Measurements from ENCODE around the gene SZT2.

DNA sequence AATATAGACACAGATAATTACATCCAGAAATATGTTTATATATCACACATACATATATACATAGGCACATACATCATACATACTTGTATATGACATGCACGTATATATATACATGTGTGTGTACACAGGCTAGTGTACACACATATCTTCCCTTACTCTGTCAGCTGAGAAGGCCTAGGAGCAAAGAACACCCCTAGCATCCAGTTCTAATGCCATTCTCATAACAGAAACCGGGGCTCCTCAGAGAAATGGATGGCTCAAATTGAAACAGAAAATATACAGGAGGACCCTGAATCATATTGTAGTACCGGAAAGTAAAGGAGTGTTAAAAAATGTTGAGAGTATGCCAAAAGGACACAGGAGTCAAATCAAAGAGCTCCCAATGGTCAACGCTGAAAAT lies 83.8 kb downstream of the SZT2 start:
- TF ChIP-seq, protein P1, sequence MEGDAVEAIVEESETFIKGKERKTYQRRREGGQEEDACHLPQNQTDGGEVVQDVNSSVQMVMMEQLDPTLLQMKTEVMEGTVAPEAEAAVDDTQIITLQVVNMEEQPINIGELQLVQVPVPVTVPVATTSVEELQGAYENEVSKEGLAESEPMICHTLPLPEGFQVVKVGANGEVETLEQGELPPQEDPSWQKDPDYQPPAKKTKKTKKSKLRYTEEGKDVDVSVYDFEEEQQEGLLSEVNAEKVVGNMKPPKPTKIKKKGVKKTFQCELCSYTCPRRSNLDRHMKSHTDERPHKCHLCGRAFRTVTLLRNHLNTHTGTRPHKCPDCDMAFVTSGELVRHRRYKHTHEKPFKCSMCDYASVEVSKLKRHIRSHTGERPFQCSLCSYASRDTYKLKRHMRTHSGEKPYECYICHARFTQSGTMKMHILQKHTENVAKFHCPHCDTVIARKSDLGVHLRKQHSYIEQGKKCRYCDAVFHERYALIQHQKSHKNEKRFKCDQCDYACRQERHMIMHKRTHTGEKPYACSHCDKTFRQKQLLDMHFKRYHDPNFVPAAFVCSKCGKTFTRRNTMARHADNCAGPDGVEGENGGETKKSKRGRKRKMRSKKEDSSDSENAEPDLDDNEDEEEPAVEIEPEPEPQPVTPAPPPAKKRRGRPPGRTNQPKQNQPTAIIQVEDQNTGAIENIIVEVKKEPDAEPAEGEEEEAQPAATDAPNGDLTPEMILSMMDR (conservative IDR thresholded peaks at IDR 0.05) = no peak
- TF ChIP-seq EZH2 (IDR thresholded peaks at IDR 0.05; ENCODE audit: low read depth) = no peak
